Measurements from ENCODE around the gene C1GALT1. TPM values are rescaled to one million over a fixed set of nuclear protein-coding genes. Genes with fewer than 3 reads are reported as not detected.
"Not testable (repeated sequence)": the region's sequence is repeated elsewhere in the genome, so short reads cannot be mapped to it uniquely, and the experiment has no call there.

Gene C1GALT1
- total and polyA plus RNA-seq, 2 donors = 12.7 to 28.9 TPM

DNA sequence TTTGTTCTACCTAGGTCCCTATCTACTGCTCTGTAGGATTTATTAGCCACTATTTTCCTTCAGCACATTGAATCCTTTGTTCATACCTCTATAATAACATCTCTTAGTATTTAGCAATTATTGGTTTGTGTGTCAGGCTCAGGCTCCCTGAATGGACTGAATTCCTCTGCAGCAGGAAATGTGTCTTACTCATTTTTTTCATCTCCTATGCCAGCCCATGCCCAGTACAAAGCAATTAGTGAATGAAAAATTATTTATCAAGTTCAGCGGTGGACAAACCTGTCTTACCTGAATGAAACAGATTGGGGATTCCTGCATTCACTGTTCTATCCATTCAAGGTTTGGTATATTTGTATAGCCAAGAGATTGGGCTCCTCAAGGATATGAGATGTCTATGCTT is 53.7 kb downstream of the C1GALT1 start:
- no peak overlapping the region for H3K27ac ChIP-seq (ENCODE audit: low read depth in 1 of 2, low read length in 1 of 2)
- H3K36me3 ChIP-seq (ENCODE audit: control insufficient read depth in 2 of 2, insufficient read depth in 2 of 2, low read length in 1 of 2) = peaks cover 15 to 24% of the 10 kb centered on the region in 2 donors
- no peaks in the 10 kb centered on the region for H3K27me3 ChIP-seq (ENCODE audit: control insufficient read depth in 2 of 2, insufficient read depth in 1 of 2, low read length in 1 of 2)
- WGBS = 100% methylated on average over 1 of the region's 1 CpG
- no peaks in the 10 kb centered on the region for H3K4me1 ChIP-seq (ENCODE audit: control insufficient read depth in 2 of 2, insufficient read depth in 2 of 2, low read length in 2 of 2)
- no peak overlapping the region for H3K4me3 ChIP-seq (ENCODE audit: low read length in 2 of 2)
- no peaks in the 10 kb centered on the region for H3K9me3 ChIP-seq (ENCODE audit: control insufficient read depth in 2 of 2, insufficient read depth in 1 of 2, low read length in 1 of 2)
- DNase-seq (ENCODE audit: low read depth in 6 of 9, low spot score in 9 of 9) = no peak

DNA sequence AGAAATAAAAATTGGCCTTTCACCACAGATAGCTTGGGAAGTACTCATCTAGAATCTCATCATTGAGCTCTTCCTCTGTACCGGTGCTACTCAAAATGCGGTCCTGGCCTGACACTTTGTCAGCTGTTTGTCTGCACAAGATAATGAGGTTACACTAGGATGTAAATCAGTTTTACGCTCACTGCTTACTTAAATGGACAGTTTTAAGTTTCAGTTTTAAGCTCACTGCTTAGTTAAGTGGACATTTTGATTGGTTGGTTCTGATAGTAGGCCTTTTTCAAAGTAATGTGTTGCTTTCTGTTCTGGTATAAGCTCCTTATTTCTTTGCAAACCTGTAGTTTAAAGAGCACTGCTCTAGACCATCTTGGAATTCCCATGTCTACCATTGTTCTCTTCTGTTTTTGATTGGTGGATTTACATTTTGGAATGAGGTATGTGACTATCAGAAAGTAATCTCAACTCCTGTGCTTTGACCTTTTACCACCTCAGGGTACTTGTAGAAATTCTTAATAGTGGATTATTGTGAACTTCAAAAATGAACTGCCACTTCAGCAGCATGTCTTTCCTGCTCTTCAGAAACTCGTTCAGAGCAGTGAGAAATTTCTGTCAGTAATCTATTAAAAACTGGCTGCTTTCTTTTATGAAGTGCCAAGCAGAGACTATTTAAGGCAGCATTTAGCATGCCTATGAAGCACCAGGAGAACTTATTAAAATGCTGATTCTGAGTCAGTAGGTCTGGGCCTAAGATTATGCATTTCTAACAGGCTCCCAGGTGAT is 55.0 kb downstream of the C1GALT1 start:
- no peak for DNase-seq (ENCODE audit: low read depth in 6 of 9, low spot score in 9 of 9)
- H3K4me3 ChIP-seq (ENCODE audit: low read length in 2 of 2) = no peak overlapping the region
- no peaks in the 10 kb centered on the region for H3K4me1 ChIP-seq (ENCODE audit: control insufficient read depth in 2 of 2, insufficient read depth in 2 of 2, low read length in 2 of 2)
- no peaks in the 10 kb centered on the region for H3K9me3 ChIP-seq (ENCODE audit: control insufficient read depth in 2 of 2, insufficient read depth in 1 of 2, low read length in 1 of 2)
- peaks cover 15 to 24% of the 10 kb centered on the region in 2 donors for H3K36me3 ChIP-seq (ENCODE audit: control insufficient read depth in 2 of 2, insufficient read depth in 2 of 2, low read length in 1 of 2)
- no peak overlapping the region for H3K27ac ChIP-seq (ENCODE audit: low read depth in 1 of 2, low read length in 1 of 2)
- WGBS = 98% methylated on average over 4 of the region's 4 CpGs
- H3K27me3 ChIP-seq (ENCODE audit: control insufficient read depth in 2 of 2, insufficient read depth in 1 of 2, low read length in 1 of 2) = no peaks in the 10 kb centered on the region

DNA sequence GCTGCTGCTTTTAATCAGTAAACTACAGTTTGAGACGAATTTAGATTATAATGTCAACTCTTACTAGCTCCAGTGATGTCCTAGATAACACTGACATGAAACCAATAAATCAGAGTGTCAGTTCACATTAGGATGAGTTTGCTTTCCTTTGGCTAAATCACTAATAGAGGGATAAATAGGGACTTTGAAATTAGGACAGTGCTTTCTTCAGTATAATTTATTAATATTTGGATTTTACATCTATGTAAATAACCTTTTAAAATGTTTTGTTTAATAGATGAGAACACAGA is 55.6 kb downstream of the C1GALT1 start:
- DNase-seq (ENCODE audit: low read depth in 6 of 9, low spot score in 9 of 9) = no peak
- H3K36me3 ChIP-seq (ENCODE audit: control insufficient read depth in 2 of 2, insufficient read depth in 2 of 2, low read length in 1 of 2) = peaks cover 15 to 24% of the 10 kb centered on the region in 2 donors
- 94% methylated on average over 1 of the region's 1 CpG for WGBS
- H3K27me3 ChIP-seq (ENCODE audit: control insufficient read depth in 2 of 2, insufficient read depth in 1 of 2, low read length in 1 of 2) = no peaks in the 10 kb centered on the region
- no peak overlapping the region for H3K27ac ChIP-seq (ENCODE audit: low read depth in 1 of 2, low read length in 1 of 2)
- no peak overlapping the region for H3K4me3 ChIP-seq (ENCODE audit: low read length in 2 of 2)
- H3K4me1 ChIP-seq (ENCODE audit: control insufficient read depth in 2 of 2, insufficient read depth in 2 of 2, low read length in 2 of 2) = no peaks in the 10 kb centered on the region
- H3K9me3 ChIP-seq (ENCODE audit: control insufficient read depth in 2 of 2, insufficient read depth in 1 of 2, low read length in 1 of 2) = no peaks in the 10 kb centered on the region

DNA sequence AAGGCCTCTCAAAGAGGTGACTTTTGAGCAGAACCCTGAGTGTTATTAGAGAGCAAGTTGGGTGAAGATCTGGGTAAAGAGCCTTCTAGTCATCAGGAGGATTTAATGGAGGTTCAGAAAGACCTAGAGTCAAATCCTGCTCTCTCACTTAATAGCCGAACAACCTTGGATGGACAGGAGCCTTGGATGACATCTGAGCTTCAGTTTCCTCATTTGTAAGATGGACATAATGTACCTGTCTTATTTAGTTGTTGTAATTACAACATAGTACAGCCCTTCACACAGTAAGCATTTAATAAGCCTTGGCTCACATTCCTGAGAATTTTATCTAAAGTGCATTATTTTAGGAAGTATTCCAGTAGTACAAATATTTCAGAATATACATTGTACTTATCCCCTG is 57.0 kb downstream of the C1GALT1 start:
- Histone ChIP-seq H3K27ac (ENCODE audit: low read depth in 1 of 2, low read length in 1 of 2) (no peak overlapping the region), H3K4me1 (ENCODE audit: control insufficient read depth in 2 of 2, insufficient read depth in 2 of 2, low read length in 2 of 2) (no peaks in the 10 kb centered on the region), H3K4me3 (ENCODE audit: low read length in 2 of 2) (no peak overlapping the region), H3K36me3 (ENCODE audit: control insufficient read depth in 2 of 2, insufficient read depth in 2 of 2, low read length in 1 of 2) (peaks cover 15 to 24% of the 10 kb centered on the region in 2 donors), H3K27me3 (ENCODE audit: control insufficient read depth in 2 of 2, insufficient read depth in 1 of 2, low read length in 1 of 2) (no peaks in the 10 kb centered on the region), H3K9me3 (ENCODE audit: control insufficient read depth in 2 of 2, insufficient read depth in 1 of 2, low read length in 1 of 2) (no peaks in the 10 kb centered on the region)
- 100% methylated on average over 1 of the region's 1 CpG for WGBS
- DNase-seq (ENCODE audit: low read depth in 6 of 9, low spot score in 9 of 9) = no peak

DNA sequence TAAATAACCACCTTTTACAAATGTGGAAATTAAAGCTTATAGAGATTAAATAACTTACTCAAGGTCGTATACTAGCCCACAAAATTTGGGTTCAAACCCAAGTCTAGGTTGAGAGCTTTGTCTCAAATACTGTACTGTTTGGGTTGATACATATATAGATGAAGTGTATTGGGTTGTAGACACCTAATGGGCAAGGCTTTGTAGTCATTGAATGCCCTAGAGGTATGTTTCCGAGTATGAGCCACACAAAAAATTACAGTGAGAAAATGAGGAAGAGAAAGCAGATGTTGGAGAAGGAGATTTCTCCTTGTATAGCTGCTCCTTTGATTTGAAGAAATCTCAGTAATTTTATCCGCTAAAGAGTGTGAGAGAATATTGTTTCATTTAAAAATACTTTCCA is 60.6 kb downstream of the C1GALT1 start:
- Histone ChIP-seq H3K9me3 (ENCODE audit: control insufficient read depth in 2 of 2, insufficient read depth in 1 of 2, low read length in 1 of 2) (no peaks in the 10 kb centered on the region), H3K36me3 (ENCODE audit: control insufficient read depth in 2 of 2, insufficient read depth in 2 of 2, low read length in 1 of 2) (peaks cover 5 to 13% of the 10 kb centered on the region in 2 donors), H3K27ac (ENCODE audit: low read depth in 1 of 2, low read length in 1 of 2) (no peak overlapping the region), H3K27me3 (ENCODE audit: control insufficient read depth in 2 of 2, insufficient read depth in 1 of 2, low read length in 1 of 2) (no peaks in the 10 kb centered on the region), H3K4me1 (ENCODE audit: control insufficient read depth in 2 of 2, insufficient read depth in 2 of 2, low read length in 2 of 2) (no peaks in the 10 kb centered on the region), H3K4me3 (ENCODE audit: low read length in 2 of 2) (no peak overlapping the region)
- WGBS = 96% methylated on average over 3 of the region's 3 CpGs
- no peak for DNase-seq (ENCODE audit: low read depth in 6 of 9, low spot score in 9 of 9)

DNA sequence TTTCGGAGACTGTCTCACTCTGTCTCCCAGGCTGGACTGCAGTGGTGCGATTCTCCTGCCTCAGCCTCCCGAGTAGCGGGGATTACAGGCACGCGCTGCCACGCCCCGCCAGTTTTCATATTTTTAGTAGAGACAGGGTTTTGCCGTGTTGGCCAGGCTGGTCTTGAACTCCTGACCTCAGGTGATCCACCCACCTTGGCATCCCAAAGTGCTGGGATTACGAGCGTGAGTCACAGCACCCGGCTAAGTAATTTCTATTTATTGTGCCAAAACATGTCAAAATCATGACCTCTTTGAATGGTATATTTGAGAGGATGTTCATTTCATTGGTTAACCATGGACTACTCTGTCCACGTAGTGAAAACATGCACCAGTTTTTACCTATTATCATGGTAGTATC is 62.9 kb downstream of the C1GALT1 start:
- not testable (repeated sequence) for H3K4me1 ChIP-seq (ENCODE audit: control insufficient read depth in 2 of 2, insufficient read depth in 2 of 2, low read length in 2 of 2); H3K27ac ChIP-seq (ENCODE audit: low read depth in 1 of 2, low read length in 1 of 2); H3K27me3 ChIP-seq (ENCODE audit: control insufficient read depth in 2 of 2, insufficient read depth in 1 of 2, low read length in 1 of 2); H3K4me3 ChIP-seq (ENCODE audit: low read length in 2 of 2); DNase-seq (ENCODE audit: low read depth in 6 of 9, low spot score in 9 of 9); H3K36me3 ChIP-seq (ENCODE audit: control insufficient read depth in 2 of 2, insufficient read depth in 2 of 2, low read length in 1 of 2); H3K9me3 ChIP-seq (ENCODE audit: control insufficient read depth in 2 of 2, insufficient read depth in 1 of 2, low read length in 1 of 2)
- WGBS = 98% methylated on average over 13 of the region's 13 CpGs

DNA sequence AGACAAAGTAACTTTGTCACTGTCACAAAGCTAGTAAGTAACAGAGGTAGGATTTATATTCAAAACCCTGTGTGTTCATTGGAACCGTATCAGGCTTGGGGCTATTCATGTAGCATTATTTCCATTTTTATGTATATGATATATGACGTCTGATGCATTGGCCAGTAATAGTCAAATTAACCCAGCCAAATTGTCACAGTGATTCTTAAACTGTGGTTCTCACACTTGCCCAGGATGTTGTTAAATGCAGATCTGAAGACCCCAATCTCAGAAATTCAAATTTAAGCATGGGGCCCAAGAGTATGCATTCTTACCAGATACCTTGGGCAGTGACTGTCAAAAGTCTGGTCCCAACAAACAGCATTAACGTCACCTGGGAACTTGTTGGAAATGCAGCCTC is 63.9 kb downstream of the C1GALT1 start:
- H3K36me3 ChIP-seq (ENCODE audit: control insufficient read depth in 2 of 2, insufficient read depth in 2 of 2, low read length in 1 of 2) = no peaks in the 10 kb centered on the region
- H3K27me3 ChIP-seq (ENCODE audit: control insufficient read depth in 2 of 2, insufficient read depth in 1 of 2, low read length in 1 of 2) = no peaks in the 10 kb centered on the region
- no peaks in the 10 kb centered on the region for H3K4me1 ChIP-seq (ENCODE audit: control insufficient read depth in 2 of 2, insufficient read depth in 2 of 2, low read length in 2 of 2)
- H3K9me3 ChIP-seq (ENCODE audit: control insufficient read depth in 2 of 2, insufficient read depth in 1 of 2, low read length in 1 of 2) = no peaks in the 10 kb centered on the region
- no peak for DNase-seq (ENCODE audit: low read depth in 6 of 9, low spot score in 9 of 9)
- no peak overlapping the region for H3K4me3 ChIP-seq (ENCODE audit: low read length in 2 of 2)
- H3K27ac ChIP-seq (ENCODE audit: low read depth in 1 of 2, low read length in 1 of 2) = no peak overlapping the region
- WGBS = 98% methylated on average over 3 of the region's 3 CpGs

DNA sequence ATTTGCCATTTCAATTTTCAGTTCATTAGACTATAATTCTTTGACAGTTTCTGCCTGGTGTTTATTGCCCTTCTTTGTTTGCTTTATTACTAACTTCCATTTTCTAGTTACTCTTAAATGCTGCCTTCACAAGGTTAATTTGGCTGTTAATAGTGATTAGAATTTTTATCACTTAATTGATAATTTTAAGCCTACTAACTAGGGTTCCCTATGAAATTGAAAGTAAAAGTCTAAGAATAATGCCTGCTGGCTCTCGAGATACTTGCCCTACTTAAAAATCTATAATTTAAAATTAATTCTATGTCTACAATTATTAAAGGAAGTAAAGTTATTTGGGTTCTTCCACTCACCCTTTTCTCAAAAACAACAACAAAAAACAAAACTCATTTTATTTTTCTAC is 65.3 kb downstream of the C1GALT1 start:
- Histone ChIP-seq H3K4me1 (ENCODE audit: control insufficient read depth in 2 of 2, insufficient read depth in 2 of 2, low read length in 2 of 2) (no peaks in the 10 kb centered on the region), H3K27ac (ENCODE audit: low read depth in 1 of 2, low read length in 1 of 2) (no peak overlapping the region), H3K27me3 (ENCODE audit: control insufficient read depth in 2 of 2, insufficient read depth in 1 of 2, low read length in 1 of 2) (no peaks in the 10 kb centered on the region), H3K9me3 (ENCODE audit: control insufficient read depth in 2 of 2, insufficient read depth in 1 of 2, low read length in 1 of 2) (no peaks in the 10 kb centered on the region), H3K4me3 (ENCODE audit: low read length in 2 of 2) (no peak overlapping the region), H3K36me3 (ENCODE audit: control insufficient read depth in 2 of 2, insufficient read depth in 2 of 2, low read length in 1 of 2) (peaks cover 0 to 2% of the 10 kb centered on the region in 2 donors)
- DNase-seq (ENCODE audit: low read depth in 6 of 9, low spot score in 9 of 9) = no peak
- WGBS = 48% methylated on average over 1 of the region's 1 CpG

DNA sequence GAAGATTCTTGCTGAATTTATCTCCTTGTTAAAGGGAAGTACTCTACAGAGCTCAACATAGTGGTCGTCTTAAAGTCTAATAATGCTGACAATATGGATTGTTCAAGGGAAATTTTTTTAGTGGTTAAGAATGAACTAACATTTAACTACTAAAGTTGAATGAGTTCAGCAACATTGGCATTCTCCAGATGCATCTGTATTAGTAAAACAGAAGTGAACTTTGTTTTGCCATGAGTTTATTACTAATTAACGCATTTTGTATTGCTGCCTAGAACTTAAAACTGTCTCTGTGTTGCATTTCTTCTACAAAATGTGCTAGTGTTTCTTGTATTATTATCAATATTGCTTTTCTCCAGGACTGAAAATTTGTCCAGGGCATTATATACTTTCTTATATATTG is 67.5 kb downstream of the C1GALT1 start:
- H3K9me3 ChIP-seq (ENCODE audit: control insufficient read depth in 2 of 2, insufficient read depth in 1 of 2, low read length in 1 of 2) = no peaks in the 10 kb centered on the region
- H3K36me3 ChIP-seq (ENCODE audit: control insufficient read depth in 2 of 2, insufficient read depth in 2 of 2, low read length in 1 of 2) = peaks cover 0 to 2% of the 10 kb centered on the region in 2 donors
- no peaks in the 10 kb centered on the region for H3K27me3 ChIP-seq (ENCODE audit: control insufficient read depth in 2 of 2, insufficient read depth in 1 of 2, low read length in 1 of 2)
- no peaks in the 10 kb centered on the region for H3K4me1 ChIP-seq (ENCODE audit: control insufficient read depth in 2 of 2, insufficient read depth in 2 of 2, low read length in 2 of 2)
- H3K4me3 ChIP-seq (ENCODE audit: low read length in 2 of 2) = no peak overlapping the region
- 99% methylated on average over 2 of the region's 2 CpGs for WGBS
- DNase-seq (ENCODE audit: low read depth in 6 of 9, low spot score in 9 of 9) = no peak
- H3K27ac ChIP-seq (ENCODE audit: low read depth in 1 of 2, low read length in 1 of 2) = no peak overlapping the region
